Testis (tissue), 3 donors: Measurements from ENCODE around the gene CASK. TPM values are rescaled to one million over a fixed set of nuclear protein-coding genes. Genes with fewer than 3 reads are reported as not detected.
"Not testable (repeated sequence)": the region's sequence is repeated elsewhere in the genome, so short reads cannot be mapped to it uniquely, and the experiment has no call there.

ENCODE experiments used
- DNase-seq: peaks from one replicate; pipeline ENCODE4 v3.0.0-alpha.2; 2019
- H3K27ac ChIP-seq, 2 donors: fragments of 200-600 bp; sonication (generic); one replicate each; pipeline ENCODE4 v1.5.1; 2019
- H3K27me3 ChIP-seq: fragments of 200-600 bp; sonication (generic); one replicate; pipeline ENCODE4 v1.5.1; 2019
- H3K36me3 ChIP-seq: fragments of 200-600 bp; sonication (generic); one replicate; pipeline ENCODE4 v1.5.1; 2017; ENCODE audit warnings: low read depth; ENCODE audit errors: missing control alignments
- H3K4me1 ChIP-seq: fragments of 200-600 bp; sonication (generic); one replicate; pipeline ENCODE4 v1.5.1; 2019
- H3K4me3 ChIP-seq, 2 donors: fragments of 200-600 bp; sonication (generic); one replicate each; pipeline ENCODE4 v1.5.1; 2017 to 2019
- H3K9me3 ChIP-seq: fragments of 200-600 bp; sonication (generic); one replicate; pipeline ENCODE4 v1.5.1; 2017
- POLR2A ChIP-seq: fragments of 450-650 bp; IDR thresholded peaks from one replicate; pipeline ENCODE4 v1.6.1; 2017; ENCODE audit warnings: antibody characterized with exemption, mild to moderate bottlenecking, moderate library complexity
- WGBS, 2 donors: methylation state at CpG; one replicate each; pipeline ENCODE4 v1.1.5; 2018; 5-methylcytosine and 5-hydroxymethylcytosine counted together
- intact Hi-C: fragments of 100-400 bp; cut with DNase I; formaldehyde crosslinking; loops from one replicate; pipeline ENCODE4 v1.15.1; 2023; ENCODE audit warnings: low total_unique reads
- polyA plus RNA-seq: library from polyadenylated mRNA; stranded (reverse); fragments of 350-450 nt; fragmentation: Illumina TruSeq; extraction: RNeasy Lipid Tissue Mini Kit (QIAGEN cat#74804); gene quantifications from one replicate; pipeline ENCODE4 v1.2.3, GENCODE V29; 2014; ENCODE audit warnings: low read depth, low replicate concordance; ENCODE audit not compliant: insufficient read depth
- total RNA-seq, 2 donors: library from RNA; depleted of rRNA; stranded (reverse); fragments of >200 nt; gene quantifications; one replicate each; pipeline ENCODE4 v1.2.3, GENCODE V29; 2016
- TF ChIP-seq, protein P1 (sequence below), 3 experiments: fragments of 450-650 bp in 2 of 3; fragments of 200-600 bp in 1 of 3; sonication (generic) in 1 of 3; IDR thresholded peaks; one replicate each; pipeline ENCODE4 v1.5.1; 2016 to 2019; ENCODE audit warnings: antibody characterized with exemption in 3 of 3, mild to moderate bottlenecking in 2 of 3, moderate library complexity in 1 of 3

Gene CASK
- total and polyA plus RNA-seq, 3 donors from 2014 or later, result 8.5 to 20.9 (median 14.5) TPM

DNA sequence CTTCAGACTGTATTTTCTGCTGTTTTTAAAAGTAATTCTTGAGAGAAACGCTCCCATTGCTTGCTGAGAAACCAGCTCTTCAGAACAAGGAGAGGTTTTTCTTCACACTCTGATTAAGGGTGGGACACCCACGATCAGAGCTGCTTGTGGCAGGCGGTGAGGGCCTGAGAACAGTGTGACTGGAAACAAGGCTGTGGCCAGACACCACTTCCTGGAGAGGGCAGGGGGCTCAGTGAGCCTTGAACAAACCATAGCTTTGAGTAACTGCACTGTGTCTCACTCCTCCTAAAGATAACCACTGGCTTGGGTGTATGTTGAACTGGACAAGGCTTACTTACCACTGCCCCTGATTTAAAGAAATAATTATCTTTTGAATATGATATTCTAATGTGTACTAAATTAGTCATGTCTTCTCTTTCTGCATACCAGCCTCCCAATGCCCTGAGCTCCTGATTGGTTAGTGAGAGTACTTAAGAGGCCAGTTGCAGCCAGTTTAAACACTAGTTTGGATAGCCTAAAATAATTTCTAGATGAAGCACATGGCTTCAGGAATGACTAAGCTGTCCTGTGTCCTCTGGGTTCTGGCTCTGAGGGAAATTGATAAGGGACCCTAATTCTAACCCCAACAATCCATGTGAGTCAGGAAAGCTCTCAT lies 203.1 kb downstream of the CASK start:
- 50 to 60% methylated on average over 2 to 3 of the region's 3 CpGs for WGBS, 2 donors
- intact Hi-C loops, result no loop called here
- Histone ChIP-seq H3K27ac (no peak overlapping the region), H3K27me3 (no peaks in the 10 kb centered on the region), H3K4me3 (no peak overlapping the region), H3K36me3 (no peaks in the 10 kb centered on the region), H3K4me1 (no peaks in the 10 kb centered on the region), H3K9me3 (no peaks in the 10 kb centered on the region)
- TF ChIP-seq POLR2A, result no peak
- TF ChIP-seq, protein P1, sequence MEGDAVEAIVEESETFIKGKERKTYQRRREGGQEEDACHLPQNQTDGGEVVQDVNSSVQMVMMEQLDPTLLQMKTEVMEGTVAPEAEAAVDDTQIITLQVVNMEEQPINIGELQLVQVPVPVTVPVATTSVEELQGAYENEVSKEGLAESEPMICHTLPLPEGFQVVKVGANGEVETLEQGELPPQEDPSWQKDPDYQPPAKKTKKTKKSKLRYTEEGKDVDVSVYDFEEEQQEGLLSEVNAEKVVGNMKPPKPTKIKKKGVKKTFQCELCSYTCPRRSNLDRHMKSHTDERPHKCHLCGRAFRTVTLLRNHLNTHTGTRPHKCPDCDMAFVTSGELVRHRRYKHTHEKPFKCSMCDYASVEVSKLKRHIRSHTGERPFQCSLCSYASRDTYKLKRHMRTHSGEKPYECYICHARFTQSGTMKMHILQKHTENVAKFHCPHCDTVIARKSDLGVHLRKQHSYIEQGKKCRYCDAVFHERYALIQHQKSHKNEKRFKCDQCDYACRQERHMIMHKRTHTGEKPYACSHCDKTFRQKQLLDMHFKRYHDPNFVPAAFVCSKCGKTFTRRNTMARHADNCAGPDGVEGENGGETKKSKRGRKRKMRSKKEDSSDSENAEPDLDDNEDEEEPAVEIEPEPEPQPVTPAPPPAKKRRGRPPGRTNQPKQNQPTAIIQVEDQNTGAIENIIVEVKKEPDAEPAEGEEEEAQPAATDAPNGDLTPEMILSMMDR (IDR thresholded peaks at IDR 0.05), result no peak
- no peak for DNase-seq

DNA sequence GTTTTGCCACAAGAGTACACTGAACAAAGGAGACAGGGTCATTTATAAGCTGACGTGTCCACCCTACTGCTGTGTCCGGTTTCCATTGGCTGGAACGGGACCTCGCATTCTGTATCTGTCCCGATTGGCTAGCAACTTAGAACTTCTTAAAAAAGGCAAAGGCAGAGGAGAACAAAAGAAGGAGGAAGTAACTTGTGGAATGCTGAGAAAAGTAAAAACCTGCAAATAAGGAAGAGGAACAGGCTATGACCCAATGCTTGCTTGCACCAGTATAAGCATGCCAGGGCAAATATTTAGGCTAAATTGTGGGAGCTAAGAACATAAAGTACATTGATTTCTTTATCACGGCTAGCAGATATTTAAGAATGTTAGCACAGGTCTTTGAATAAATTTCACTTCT lies 203.7 kb downstream of the CASK start:
- intact Hi-C loops, H3K4me1 ChIP-seq, DNase-seq: not testable (repeated sequence)

DNA sequence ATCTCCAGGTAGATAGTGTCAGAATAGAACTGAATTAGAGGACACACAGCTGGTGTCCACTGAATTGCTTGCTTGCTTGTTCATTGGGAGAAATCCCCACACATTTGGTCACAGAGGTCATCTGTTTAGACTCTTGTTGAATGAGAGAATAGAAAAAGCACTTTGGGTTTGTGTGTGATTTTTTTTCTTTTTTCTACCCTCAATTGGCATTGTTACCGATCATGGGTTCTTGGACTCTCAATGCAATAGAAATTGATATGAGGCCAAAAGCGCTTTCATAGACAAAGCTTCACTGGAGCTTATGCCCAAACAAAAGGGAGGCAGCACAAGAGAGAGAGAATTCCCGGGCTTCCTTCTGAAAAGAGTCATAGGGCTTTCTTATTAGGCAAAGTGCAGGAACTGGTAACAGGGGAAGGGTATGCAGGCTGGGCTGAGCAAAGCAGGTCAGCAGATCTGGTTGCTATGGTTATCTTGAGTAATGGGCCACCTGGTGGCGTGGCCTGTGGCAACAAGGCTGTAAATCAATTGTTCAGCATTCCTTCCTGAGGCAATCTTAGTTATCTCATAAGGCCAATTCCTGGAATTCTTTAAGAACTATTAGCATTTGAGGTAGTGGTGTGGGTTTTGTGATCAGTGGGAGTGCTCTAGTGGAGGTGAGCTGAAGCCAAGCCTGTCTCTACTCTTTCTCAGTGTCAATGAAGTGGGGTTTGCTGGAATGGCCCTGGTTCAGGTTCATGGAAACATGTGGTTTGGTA lies 204.7 kb downstream of the CASK start:
- Histone ChIP-seq H3K36me3 (no peaks in the 10 kb centered on the region), H3K9me3 (no peaks in the 10 kb centered on the region), H3K4me1 (no peaks in the 10 kb centered on the region), H3K4me3 (no peak overlapping the region), H3K27me3 (no peaks in the 10 kb centered on the region), H3K27ac (no peak overlapping the region)
- intact Hi-C loops, result no loop called here
- TF ChIP-seq, protein P1 (IDR thresholded peaks at IDR 0.05), result no peak
- no peak for TF ChIP-seq POLR2A
- WGBS, 2 donors, result 83 to 85% methylated on average over 3 to 4 of the region's 4 CpGs
- DNase-seq, result no peak

More for the DNA sequence above, 203.7 kb downstream of the CASK start:
- H3K27ac ChIP-seq, H3K4me3 ChIP-seq, H3K27me3 ChIP-seq, H3K9me3 ChIP-seq, H3K36me3 ChIP-seq: not testable (repeated sequence)
- WGBS, 2 donors, result 71 to 89% methylated on average over 3 to 6 of the region's 6 CpGs

DNA sequence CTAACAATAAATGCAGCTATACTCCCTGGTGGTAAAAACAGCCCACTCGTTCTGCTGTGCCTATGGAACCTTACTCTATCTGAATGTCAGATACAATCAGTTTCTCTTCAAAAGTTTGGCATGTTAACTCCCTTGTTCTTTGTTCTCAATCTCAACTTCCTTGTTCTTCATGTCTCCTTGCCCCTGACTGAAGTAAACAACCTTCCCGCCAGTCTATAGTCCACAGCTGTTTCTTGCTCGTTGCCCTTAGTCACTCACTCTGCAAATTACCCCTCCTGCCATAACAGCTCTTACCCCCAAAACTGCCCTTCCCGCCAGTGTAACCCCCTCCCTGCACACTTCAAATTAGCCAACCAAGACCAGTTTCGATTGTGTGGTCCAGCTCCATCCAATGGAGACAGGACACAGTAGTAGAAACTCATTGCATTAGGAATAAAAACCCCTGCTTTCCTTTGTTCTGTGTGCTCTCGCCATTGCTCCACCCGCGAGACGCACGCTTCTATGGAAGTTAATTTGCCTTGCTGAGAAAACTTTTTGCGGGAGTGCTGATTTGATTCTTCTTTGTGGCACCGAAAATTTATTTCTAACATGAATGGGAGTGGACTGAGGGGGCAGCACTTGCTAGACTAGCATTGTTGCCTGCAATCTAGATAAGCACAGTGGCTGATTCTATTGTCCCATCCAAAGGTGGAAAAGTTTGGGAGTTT lies 206.4 kb downstream of the CASK start:
- TF ChIP-seq POLR2A, result no peak
- TF ChIP-seq, protein P1 (IDR thresholded peaks at IDR 0.05), result no peak
- Histone ChIP-seq H3K4me1 (no peaks in the 10 kb centered on the region), H3K27ac (no peak overlapping the region), H3K4me3 (no peak overlapping the region), H3K9me3 (no peaks in the 10 kb centered on the region), H3K27me3 (no peaks in the 10 kb centered on the region), H3K36me3 (no peaks in the 10 kb centered on the region)
- intact Hi-C loops, result no loop called here
- no peak for DNase-seq
- WGBS, 2 donors, result 79 to 87% methylated on average over 12 of the region's 12 CpGs

DNA sequence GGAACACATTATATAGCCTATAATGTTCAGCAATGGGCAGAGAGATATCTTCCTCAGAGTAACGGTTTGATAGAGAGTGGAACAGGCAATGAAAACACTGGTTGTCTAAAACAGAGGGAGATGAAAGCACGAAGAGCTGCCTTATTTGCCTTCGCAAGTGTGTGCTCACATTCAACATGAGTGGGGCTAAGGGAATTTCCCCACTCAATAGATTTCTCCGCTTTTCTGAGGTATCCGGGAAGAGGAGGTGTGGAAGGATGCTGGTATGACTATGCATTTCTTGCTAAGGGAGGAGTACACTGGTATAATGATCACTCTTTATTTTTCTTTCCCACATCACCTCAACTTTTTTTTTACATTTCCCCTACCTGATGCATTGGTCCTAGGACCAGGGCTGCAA lies 207.1 kb downstream of the CASK start:
- TF ChIP-seq, protein P1 (IDR thresholded peaks at IDR 0.05), result no peak
- TF ChIP-seq POLR2A, result no peak
- Histone ChIP-seq H3K36me3 (no peaks in the 10 kb centered on the region), H3K4me3 (no peak overlapping the region), H3K9me3 (no peaks in the 10 kb centered on the region), H3K27ac (no peak overlapping the region), H3K27me3 (no peaks in the 10 kb centered on the region), H3K4me1 (no peaks in the 10 kb centered on the region)
- WGBS, 2 donors, result 74 to 91% methylated on average over 4 to 5 of the region's 5 CpGs
- DNase-seq, result no peak
- intact Hi-C loops, result no loop called here
